Endothelial cell of umbilical vein (primary cell): ENCODE results near the gene TRPM1. TPM values are rescaled to one million over a fixed set of nuclear protein-coding genes. Genes with fewer than 3 reads are reported as not detected.

Experiments
- BruUV-seq: library from RNA; stranded (reverse); fragments of 400-500 nt; replicated peaks from 2 replicates; lab custom pipeline; 2021; lab: Mats Ljungman, UMichigan
- CTCF ChIA-PET: fragments of 300-600, 350-600 bp; sonication (Branson Sonifier 250); formaldehyde crosslinking; loops from one replicate; lab custom pipeline; 2021; ENCODE audit warnings: antibody characterized with exemption, inconsistent platforms; lab: Charles Lee
- POLR2A ChIA-PET: fragments of 300-600, 350-600 bp; sonication (Branson Sonifier 250); formaldehyde crosslinking; loops from one replicate; lab custom pipeline; 2021; ENCODE audit warnings: antibody characterized with exemption, inconsistent platforms; lab: Charles Lee
- DNase-seq: peaks from one replicate; pipeline ENCODE4 v3.0.0-alpha.2; 2011; ENCODE audit warnings: low read depth, low spot score
- FAIRE-seq: peaks from 2 replicates; lab custom pipeline; 2011; peaks lifted over from hg19 to GRCh38; lab: Jason Lieb, UNC
- H2AFZ ChIP-seq: 2 replicates; pipeline ENCODE4 v1.6.0; 2012; ENCODE audit warnings: low read depth, low read length, control low read depth, inconsistent platforms
- H3K27ac ChIP-seq: 2 replicates; pipeline ENCODE4 v1.5.1; 2011; ENCODE audit warnings: low read depth, mild to moderate bottlenecking, control low read depth, low read length, moderate library complexity; ENCODE audit not compliant: insufficient read depth
- H3K27me3 ChIP-seq, 2 experiments: 2 replicates each; pipeline versions ENCODE4 v1.6.0 to v1.6.1; 2011; ENCODE audit warnings: low read length in 2 of 2, mixed read lengths in 1 of 2; ENCODE audit not compliant: control insufficient read depth in 2 of 2, insufficient read depth in 2 of 2
- H3K36me3 ChIP-seq, 2 experiments: 2 replicates in 1 of 2; 3 replicates in 1 of 2; pipeline ENCODE4 v1.5.1; 2011; ENCODE audit warnings: low read length in 2 of 2, mild to moderate bottlenecking in 1 of 2, moderate library complexity in 1 of 2; ENCODE audit not compliant: control insufficient read depth in 2 of 2, insufficient read depth in 2 of 2; ENCODE audit errors: extremely low read depth in 1 of 2
- H3K4me1 ChIP-seq: 3 replicates; pipeline ENCODE4 v1.5.1; 2011; ENCODE audit warnings: mild to moderate bottlenecking, low read length; ENCODE audit not compliant: control insufficient read depth, insufficient read depth; ENCODE audit errors: extremely low read depth
- H3K4me2 ChIP-seq: 2 replicates; pipeline ENCODE4 v1.6.1; 2011; ENCODE audit warnings: low read length, control low read depth, mixed read lengths; ENCODE audit not compliant: insufficient read depth
- H3K4me3 ChIP-seq, 3 experiments: fragments of 200-600 bp in 1 of 3; sonication (generic), shearing (Covaris generic) in 1 of 3; replicated peaks in 1 of 3; 2 replicates each; pipeline ENCODE4 v1.5.1; 2011 to 2016; ENCODE audit warnings: control low read depth in 3 of 3, low read length in 3 of 3, mild to moderate bottlenecking in 2 of 3, inconsistent platforms in 1 of 3, low read depth in 1 of 3, moderate library complexity in 1 of 3; ENCODE audit not compliant: insufficient read depth in 1 of 3
- H3K79me2 ChIP-seq: 2 replicates; pipeline ENCODE4 v1.6.0; 2012; ENCODE audit warnings: low read length, inconsistent platforms; ENCODE audit not compliant: control insufficient read depth, insufficient read depth
- H3K9ac ChIP-seq: replicated peaks from 2 replicates; pipeline ENCODE3; 2011; ENCODE audit warnings: low read length, control low read depth; ENCODE audit not compliant: insufficient read depth; ENCODE audit errors: extremely low read depth
- H3K9me1 ChIP-seq: replicated peaks from 3 replicates; pipeline ENCODE4 v1.6.0; 2011; ENCODE audit warnings: mild to moderate bottlenecking, low read length; ENCODE audit not compliant: control insufficient read depth, insufficient read depth; ENCODE audit errors: extremely low read depth
- H3K9me3 ChIP-seq: replicated peaks from 2 replicates; pipeline ENCODE4 v1.5.1; 2012; ENCODE audit warnings: low read length, inconsistent platforms; ENCODE audit not compliant: control insufficient read depth, insufficient read depth
- H4K20me1 ChIP-seq: replicated peaks from 2 replicates; pipeline ENCODE3; 2011; ENCODE audit warnings: mild to moderate bottlenecking, low read length; ENCODE audit not compliant: control insufficient read depth, insufficient read depth; ENCODE audit errors: extremely low read depth
- EZH2 ChIP-seq: IDR thresholded peaks from 2 replicates; pipeline ENCODE4 v1.6.1; 2012; ENCODE audit warnings: borderline replicate concordance, low read depth, mild to moderate bottlenecking, moderate library complexity, low read length, inconsistent platforms; ENCODE audit not compliant: severe bottlenecking
- FOS ChIP-seq: IDR thresholded peaks from 2 replicates; pipeline ENCODE4 v1.6.1; 2011; ENCODE audit warnings: mild to moderate bottlenecking, low read length, moderate library complexity, borderline replicate concordance; ENCODE audit not compliant: insufficient read depth
- GATA2 ChIP-seq: IDR thresholded peaks from 2 replicates; pipeline ENCODE4 v1.7.0; 2011; ENCODE audit warnings: low read depth, mild to moderate bottlenecking, moderate library complexity, mixed read lengths, low read length; ENCODE audit not compliant: insufficient read length, insufficient read depth
- JUN ChIP-seq: IDR thresholded peaks from 2 replicates; pipeline ENCODE4 v1.6.1; 2011; ENCODE audit warnings: borderline replicate concordance, low read depth; ENCODE audit not compliant: insufficient read length, insufficient read depth
- MYC ChIP-seq: IDR thresholded peaks from one replicate; pipeline ENCODE4 v1.6.1; 2011; ENCODE audit warnings: mild to moderate bottlenecking, low read depth, low read length
- POLR2A ChIP-seq: IDR thresholded peaks from 2 replicates; pipeline ENCODE4 v1.6.1; 2012; ENCODE audit warnings: low read depth, mild to moderate bottlenecking, control low read depth, low read length
- POLR2AphosphoS5 ChIP-seq: IDR thresholded peaks from 2 replicates; pipeline ENCODE4 v1.6.1; 2012; ENCODE audit warnings: low read depth, mild to moderate bottlenecking, control low read depth, low read length, moderate library complexity; ENCODE audit not compliant: insufficient read depth
- dilution Hi-C: fragments of 300-500 bp; cut with MboI; formaldehyde crosslinking; loops from one replicate; pipeline ENCODE4 v1.15.0; 2019; ENCODE audit warnings: low sequenced_read_pairs; ENCODE audit not compliant: extremely low pct_ligation_motif_present
- intact Hi-C: fragments of 100-400 bp; cut with micrococcal nuclease; formaldehyde crosslinking; loops from one replicate; pipeline ENCODE4 v1.10.0; 2022
- polyA plus RNA-seq, 4 experiments: library from polyadenylated mRNA; depleted of rRNA in 3 of 4; stranded (reverse) in 3 of 4; unstranded in 1 of 4; fragments of >200 nt; gene quantifications; 2 replicates each; pipeline versions ENCODE4 v1.2.1 to v1.2.3, GENCODE V29; 2011 to 2012; ENCODE audit warnings: missing spikeins in 1 of 4
- total RNA-seq: library from RNA; stranded (reverse); gene quantifications from 2 replicates; pipeline ENCODE4 v1.2.3, GENCODE V29; 2021
- TF ChIP-seq, protein P1 (sequence below): IDR thresholded peaks from 2 replicates; pipeline ENCODE4 v1.6.1; 2011; ENCODE audit not compliant: insufficient read depth, insufficient read length
- TF ChIP-seq, protein P2 (sequence below), 2 donors: IDR thresholded peaks; 1 replicate in 1 of 2; 2 replicates in 1 of 2; pipeline ENCODE4 v1.5.1; 2011; ENCODE audit warnings: low read length in 2 of 2, mild to moderate bottlenecking in 2 of 2, moderate library complexity in 2 of 2, control low read depth in 1 of 2, inconsistent platforms in 1 of 2, low read depth in 1 of 2; ENCODE audit not compliant: insufficient read depth in 1 of 2; ENCODE audit errors: extremely low read depth in 1 of 2

The TRPM1 gene
- total and polyA plus RNA-seq, 2 donors (not counting 3 experiments of a cell fraction or from before 2014, with no cell fraction given) = 0.19 TPM; not detected in 1

DNA sequence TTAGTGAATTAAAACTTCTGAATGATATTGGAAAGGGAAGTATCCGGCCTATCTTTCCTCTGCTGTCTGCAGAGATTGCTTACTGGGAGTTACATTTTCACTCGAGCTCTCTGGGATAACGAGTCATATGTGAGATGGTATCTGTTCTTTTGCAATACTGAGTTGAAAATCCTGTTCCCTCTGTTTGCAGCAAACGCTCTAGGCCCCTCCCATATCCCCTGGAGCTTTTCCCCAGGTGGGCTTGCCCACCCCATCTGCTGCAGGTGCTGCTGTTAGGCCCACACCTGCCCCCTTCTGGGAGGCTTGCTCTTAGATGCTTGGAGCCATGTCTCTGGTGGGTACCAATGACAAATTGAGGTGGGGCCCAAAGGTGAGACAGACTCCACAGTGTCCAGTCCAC is 67.4 kb downstream of the TRPM1 start:
- H2AFZ ChIP-seq = no peak overlapping the region
- POLR2A ChIA-PET = no interaction called here
- FAIRE-seq = no peak

More for the DNA sequence above, 67.4 kb downstream of the TRPM1 start:
- Histone ChIP-seq H3K27me3 (no peaks in the 10 kb centered on the region), H3K9me1 (no peaks in the 10 kb centered on the region), H3K4me1 (peaks cover 36% of the 10 kb centered on the region), H3K79me2 (no peaks in the 10 kb centered on the region), H3K36me3 (no peaks in the 10 kb centered on the region), H3K9ac (no peak overlapping the region), H4K20me1 (no peaks in the 10 kb centered on the region), H3K9me3 (no peaks in the 10 kb centered on the region), H3K27ac (no peak overlapping the region), H3K4me3 (no peak overlapping the region), H3K4me2 (no peak overlapping the region)
- dilution Hi-C loops (no loop called here), intact Hi-C loops (no loop called here)
- DNase-seq = no peak
- no TSS peak for BruUV-seq
- CTCF ChIA-PET = interaction anchor here (1.2 to 1.5 kb wide), 4 partner anchors 10 to 96 kb away, joined by 3 to 7 read pairs (median 5); no protein-coding TSS in a partner anchor
- TF ChIP-seq POLR2A = no peak
- no peak for TF ChIP-seq POLR2AphosphoS5
- no peak for TF ChIP-seq JUN
- TF ChIP-seq EZH2 = no peak
- TF ChIP-seq, protein P1, sequence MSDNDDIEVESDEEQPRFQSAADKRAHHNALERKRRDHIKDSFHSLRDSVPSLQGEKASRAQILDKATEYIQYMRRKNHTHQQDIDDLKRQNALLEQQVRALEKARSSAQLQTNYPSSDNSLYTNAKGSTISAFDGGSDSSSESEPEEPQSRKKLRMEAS = no peak
- TF ChIP-seq, protein P2, sequence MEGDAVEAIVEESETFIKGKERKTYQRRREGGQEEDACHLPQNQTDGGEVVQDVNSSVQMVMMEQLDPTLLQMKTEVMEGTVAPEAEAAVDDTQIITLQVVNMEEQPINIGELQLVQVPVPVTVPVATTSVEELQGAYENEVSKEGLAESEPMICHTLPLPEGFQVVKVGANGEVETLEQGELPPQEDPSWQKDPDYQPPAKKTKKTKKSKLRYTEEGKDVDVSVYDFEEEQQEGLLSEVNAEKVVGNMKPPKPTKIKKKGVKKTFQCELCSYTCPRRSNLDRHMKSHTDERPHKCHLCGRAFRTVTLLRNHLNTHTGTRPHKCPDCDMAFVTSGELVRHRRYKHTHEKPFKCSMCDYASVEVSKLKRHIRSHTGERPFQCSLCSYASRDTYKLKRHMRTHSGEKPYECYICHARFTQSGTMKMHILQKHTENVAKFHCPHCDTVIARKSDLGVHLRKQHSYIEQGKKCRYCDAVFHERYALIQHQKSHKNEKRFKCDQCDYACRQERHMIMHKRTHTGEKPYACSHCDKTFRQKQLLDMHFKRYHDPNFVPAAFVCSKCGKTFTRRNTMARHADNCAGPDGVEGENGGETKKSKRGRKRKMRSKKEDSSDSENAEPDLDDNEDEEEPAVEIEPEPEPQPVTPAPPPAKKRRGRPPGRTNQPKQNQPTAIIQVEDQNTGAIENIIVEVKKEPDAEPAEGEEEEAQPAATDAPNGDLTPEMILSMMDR (IDR thresholded peaks at IDR 0.05; ENCODE audit: extremely low read depth in 1 of 2, insufficient read depth in 1 of 2, low read depth in 1 of 2, low read length in 2 of 2) = no peak
- no peak for TF ChIP-seq GATA2
- no peak for TF ChIP-seq MYC
- TF ChIP-seq FOS = no peak
